GM12865 (cell line): Measurements from ENCODE around the gene TFEC.

Experiments used
- DNase-seq: peaks from one replicate; pipeline ENCODE4 v3.0.0; 2010; ENCODE audit warnings: low read depth
- H3K4me3 ChIP-seq: 2 replicates; pipeline ENCODE4 v1.5.1; 2011; ENCODE audit warnings: mild to moderate bottlenecking, low read depth, low read length, control low read depth
- CTCF ChIP-seq: IDR thresholded peaks from 2 replicates; pipeline ENCODE4 v1.5.1; 2011; ENCODE audit warnings: low read length, control low read depth, low read depth, inconsistent platforms; ENCODE audit not compliant: insufficient read depth; ENCODE audit errors: missing control alignments

The TFEC gene

GRCh38 chr7:115910541-115911164, 119.9 kb downstream of the TFEC start:
- peak; percentile 29 for DNase-seq
- peak; percentile 45 for TF ChIP-seq CTCF
- no peak overlapping the region for H3K4me3 ChIP-seq

DNA sequence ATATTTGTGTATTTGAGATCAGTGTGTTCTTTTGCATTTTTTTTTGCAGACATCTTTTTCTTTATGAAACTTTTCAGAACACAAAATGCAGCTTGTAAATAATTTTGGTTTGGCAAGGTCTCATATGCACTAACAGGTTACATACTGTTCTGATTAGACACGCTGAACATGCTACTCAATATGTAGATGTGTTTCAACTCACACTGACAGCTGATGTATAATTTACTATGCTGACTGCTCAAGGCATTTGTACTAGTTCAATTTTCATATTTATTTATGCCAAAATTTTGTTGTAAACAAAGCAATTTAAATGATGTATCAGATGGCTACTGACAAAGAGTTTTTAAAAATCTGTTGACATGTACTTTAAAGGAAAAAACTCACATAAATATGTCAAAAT, 123.8 kb downstream of the TFEC start:
- H3K4me3 ChIP-seq, result no peak overlapping the region
- DNase-seq, result no peak
- no peak for TF ChIP-seq CTCF

DNA sequence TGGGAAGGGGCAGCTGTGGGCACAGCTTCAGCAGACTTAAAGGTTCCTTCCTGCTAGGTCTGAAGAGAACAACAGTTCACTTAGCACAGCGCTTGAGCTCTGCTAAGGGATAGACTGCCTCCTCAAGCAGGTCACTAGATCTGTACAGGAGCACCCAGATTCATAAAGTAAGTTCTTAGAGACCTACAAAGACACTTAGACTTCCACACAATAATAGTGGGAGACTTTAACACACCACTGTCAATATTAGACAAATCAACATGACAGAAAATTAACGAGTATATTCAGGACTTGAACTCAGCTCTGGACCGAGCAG, 140.9 kb downstream of the TFEC start:
- no peak for TF ChIP-seq CTCF
- no peak for DNase-seq
- H3K4me3 ChIP-seq, result no peak overlapping the region

DNA sequence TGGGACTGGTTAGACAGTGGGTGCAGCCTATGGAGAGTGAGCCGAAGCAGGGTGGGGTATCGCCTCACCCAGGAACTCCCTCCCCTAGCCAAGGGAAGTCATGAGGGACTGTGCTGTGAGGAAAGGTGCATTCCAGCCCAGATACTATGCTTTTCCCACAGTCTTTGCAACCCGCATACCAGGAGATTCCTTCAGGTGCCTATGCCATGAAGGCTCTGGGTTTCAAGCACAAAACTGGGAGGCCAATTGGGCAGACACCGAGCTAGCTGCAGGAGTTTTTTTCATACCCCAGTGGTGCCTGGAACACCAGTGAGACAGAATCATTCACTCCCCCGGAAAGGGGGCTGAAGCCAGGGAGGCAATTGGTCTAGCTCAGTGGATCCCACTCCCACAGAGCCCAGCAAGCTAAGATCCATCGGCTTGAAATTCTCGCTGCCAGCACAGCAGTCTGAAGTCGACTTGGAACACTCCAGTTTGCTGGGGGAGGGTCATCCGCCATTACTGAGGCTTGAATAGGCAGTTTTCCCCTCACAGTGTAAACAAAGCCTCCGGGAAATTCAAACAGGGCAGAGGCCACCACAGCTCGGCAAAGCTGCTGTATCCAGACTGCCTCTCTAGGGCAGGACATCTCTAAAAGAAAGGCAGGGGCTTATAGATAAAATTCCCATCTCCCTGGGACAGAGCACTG, 141.4 kb downstream of the TFEC start:
- no peak overlapping the region for H3K4me3 ChIP-seq
- no peak for TF ChIP-seq CTCF
- no peak for DNase-seq

- no peak for DNase-seq
- TF ChIP-seq CTCF, result no peak
- no peak overlapping the region for H3K4me3 ChIP-seq
Observed at GRCh38 chr7:115885550-115885949, 145.0 kb downstream of the TFEC start.
